ENCODE results near the gene DNM1. TPM values are rescaled to one million over a fixed set of nuclear protein-coding genes. Genes with fewer than 3 reads are reported as not detected.

The DNM1 gene
- total and polyA plus RNA-seq, 12 donors, result 2.1 to 13.7 (median 3.9) TPM

GRCh38 chr9:128252317-128253139, 49.3 kb downstream of the DNM1 start:
- intact Hi-C loops (cut with DNase I), result no loop called here
- Histone ChIP-seq H3K36me3 (peaks cover 0 to 22% (median 7%) of the 10 kb centered on the region in 9 donors), H3K4me1 (peaks cover 2 to 20% (median 13%) of the 10 kb centered on the region in 9 donors), H3K9me3 (no peaks in the 10 kb centered on the region), H3K4me3 (no peak overlapping the region), H3K27ac (no peak overlapping the region), H3K27me3 (peaks cover 0 to 31% (median 8%) of the 10 kb centered on the region in 7 donors)
- WGBS, 2 donors, result 91 to 92% methylated on average over 25 of the region's 25 CpGs
- no peak for DNase-seq
- no peak for TF ChIP-seq CTCF (IDR thresholded peaks at IDR 0.05)
- ATAC-seq, result no peak

DNA sequence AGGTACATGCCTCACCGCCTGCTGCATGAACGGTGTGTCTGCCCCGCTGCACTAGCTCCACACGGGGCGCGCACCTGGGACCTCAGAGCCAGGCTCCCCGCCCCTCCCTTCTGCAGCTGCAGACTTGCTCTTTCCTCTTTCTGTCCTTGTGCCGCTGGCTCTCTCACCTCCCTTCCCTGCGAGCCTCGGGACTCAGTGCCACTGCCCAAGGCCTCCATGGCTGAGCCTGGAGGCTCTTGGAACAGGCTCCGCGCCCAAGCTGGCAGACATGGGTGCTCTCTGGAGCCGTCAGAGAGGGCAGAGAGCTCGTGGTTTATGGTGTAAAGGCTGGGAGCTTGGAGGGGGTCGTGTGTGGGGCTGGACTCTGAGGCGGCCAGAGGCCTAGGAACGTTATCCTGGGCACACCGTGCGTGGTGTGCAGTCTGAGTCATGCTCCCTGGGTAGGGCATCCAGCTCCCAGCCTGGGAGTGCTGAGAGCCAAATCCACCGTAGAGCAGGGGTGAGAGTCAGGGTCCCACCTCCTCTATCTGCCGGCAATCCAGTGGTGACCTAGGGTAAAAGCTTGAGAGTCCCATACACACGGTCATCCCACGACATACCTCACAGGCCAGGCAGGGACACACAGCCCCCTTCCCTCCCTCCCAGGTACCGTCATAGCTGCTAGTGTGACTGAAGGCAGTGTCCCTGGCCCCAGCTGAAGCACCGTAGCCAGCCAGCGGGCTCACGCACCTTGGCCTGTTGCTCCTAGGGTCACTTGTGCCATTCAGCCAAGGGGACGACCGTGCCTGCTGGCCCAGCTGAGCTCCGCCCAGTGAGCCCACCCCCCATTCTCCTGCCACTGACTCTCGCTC, 50.2 kb downstream of the DNM1 start:
- Histone ChIP-seq H3K4me1 (peaks cover 2 to 20% (median 13%) of the 10 kb centered on the region in 9 donors), H3K27ac (no peak overlapping the region), H3K27me3 (peaks cover 0 to 31% (median 8%) of the 10 kb centered on the region in 7 donors), H3K9me3 (no peaks in the 10 kb centered on the region), H3K36me3 (peaks cover 0 to 30% (median 16%) of the 10 kb centered on the region in 9 donors), H3K4me3 (no peak overlapping the region)
- WGBS, 2 donors, result 92 to 93% methylated on average over 31 of the region's 31 CpGs
- ATAC-seq, result no peak
- no peak for DNase-seq
- TF ChIP-seq CTCF (IDR thresholded peaks at IDR 0.05), result no peak
- intact Hi-C loops (cut with DNase I), result no loop called here

DNA sequence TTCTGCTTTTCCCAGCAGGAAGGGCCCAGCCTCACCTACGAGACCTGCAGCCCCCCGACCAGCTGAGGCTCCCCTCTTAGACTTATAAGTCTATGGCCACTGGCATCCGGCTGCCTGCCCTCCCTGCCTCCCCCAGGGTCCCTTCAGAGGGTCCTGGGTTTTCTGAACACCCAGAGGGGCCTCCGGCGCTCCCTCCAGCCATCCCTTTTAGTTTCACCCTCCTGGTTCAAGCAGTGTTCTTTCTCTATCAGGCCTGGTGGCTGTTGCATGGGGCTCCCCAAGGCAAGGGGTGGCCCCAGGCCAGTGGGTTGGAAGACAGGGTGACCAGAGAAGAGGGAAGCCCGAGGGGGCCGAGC, 50.8 kb downstream of the DNM1 start:
- no peak for TF ChIP-seq CTCF (IDR thresholded peaks at IDR 0.05)
- Histone ChIP-seq H3K9me3 (no peaks in the 10 kb centered on the region), H3K4me3 (no peak overlapping the region), H3K4me1 (peaks cover 2 to 20% (median 13%) of the 10 kb centered on the region in 9 donors), H3K36me3 (peaks cover 0 to 36% (median 21%) of the 10 kb centered on the region in 9 donors), H3K27ac (no peak overlapping the region), H3K27me3 (peaks cover 0 to 31% (median 8%) of the 10 kb centered on the region in 7 donors)
- no peak for DNase-seq
- no peak for ATAC-seq
- intact Hi-C loops (cut with DNase I), result no loop called here
- WGBS, 2 donors, result 93 to 94% methylated on average over 7 of the region's 7 CpGs

- intact Hi-C loops (cut with DNase I), result no loop called here
- Histone ChIP-seq H3K4me1 (peaks cover 2 to 20% (median 13%) of the 10 kb centered on the region in 9 donors), H3K27me3 (peaks cover 0 to 31% (median 8%) of the 10 kb centered on the region in 7 donors), H3K27ac (no peak overlapping the region), H3K4me3 (no peak overlapping the region), H3K9me3 (no peaks in the 10 kb centered on the region), H3K36me3 (peaks cover 0 to 40% (median 24%) of the 10 kb centered on the region in 9 donors)
- TF ChIP-seq CTCF (IDR thresholded peaks at IDR 0.05), result no peak
- 93% methylated on average over 19 to 20 of the region's 20 CpGs for WGBS, 2 donors
- DNase-seq (no peak), ATAC-seq (no peak)
Measured at GRCh38 chr9:128254362-128254761, 51.2 kb downstream of the DNM1 start.

All from heart right ventricle (tissue), 16 donors.